H1 (cell line): ENCODE results near the gene CADM1. TPM values are rescaled to one million over a fixed set of nuclear protein-coding genes. Genes with fewer than 3 reads are reported as not detected.

Experiments
- CTCF ChIA-PET: fragments of 300-600 bp; sonication (Branson Sonifier 250); formaldehyde crosslinking; loops from one replicate; lab custom pipeline; 2021; ENCODE audit not compliant: partially characterized antibody; lab: Charles Lee
- POLR2A ChIA-PET: fragments of 300-600 bp; sonication (Branson Sonifier 250); formaldehyde crosslinking; loops from one replicate; lab custom pipeline; 2021; ENCODE audit warnings: inconsistent platforms; ENCODE audit not compliant: partially characterized antibody; lab: Charles Lee
- DNase-seq, 2 experiments: peaks; one replicate each; pipeline versions ENCODE4 v3.0.0 to v3.0.0-alpha.2; 2010 to 2022; ENCODE audit warnings: low spot score in 2 of 2, low read depth in 1 of 2, mixed read lengths in 1 of 2
- FAIRE-seq: peaks from 2 replicates; lab custom pipeline; 2011; peaks lifted over from hg19 to GRCh38; lab: Jason Lieb, UNC
- H2AFZ ChIP-seq: 2 replicates; pipeline ENCODE4 v1.8.1; 2012; ENCODE audit warnings: low read length, inconsistent platforms
- H2AK5ac ChIP-seq: 2 replicates; pipeline ENCODE4 v1.6.1; 2013; ENCODE audit warnings: low read depth, low read length
- H2BK120ac ChIP-seq: replicated peaks from 2 replicates; pipeline ENCODE3; 2013; ENCODE audit warnings: low read depth, low read length, inconsistent platforms
- H2BK12ac ChIP-seq: 2 replicates; pipeline ENCODE4 v1.6.1; 2013; ENCODE audit warnings: low read depth, low read length
- H2BK15ac ChIP-seq: 2 replicates; pipeline ENCODE4 v1.6.1; 2013; ENCODE audit warnings: low read length
- H2BK20ac ChIP-seq: 2 replicates; pipeline ENCODE4 v1.6.1; 2013; ENCODE audit warnings: low read length
- H2BK5ac ChIP-seq: 2 replicates; pipeline ENCODE4 v1.6.1; 2013; ENCODE audit warnings: low read depth, low read length
- H3K14ac ChIP-seq: 2 replicates; pipeline ENCODE4 v1.6.1; 2013; ENCODE audit warnings: inconsistent platforms; ENCODE audit not compliant: insufficient read length
- H3K18ac ChIP-seq: 2 replicates; pipeline ENCODE4 v1.6.1; 2013; ENCODE audit warnings: low read length; ENCODE audit errors: extremely low read depth
- H3K23ac ChIP-seq: 2 replicates; pipeline ENCODE4 v1.6.1; 2013; ENCODE audit warnings: inconsistent platforms; ENCODE audit not compliant: insufficient read length
- H3K23me2 ChIP-seq: 2 replicates; pipeline ENCODE4 v1.6.1; 2013; ENCODE audit warnings: low read depth, low read length
- H3K27ac ChIP-seq: 2 replicates; pipeline ENCODE4 v1.6.1; 2011; ENCODE audit warnings: low read depth, low read length, inconsistent platforms
- H3K27me3 ChIP-seq, 4 experiments: replicated peaks in 1 of 4; 1 replicate in 1 of 4; 2 replicates in 3 of 4; pipeline versions ENCODE4 v1.6.1 to v1.8.1; 2011 to 2013; ENCODE audit warnings: low read length in 3 of 4, mild to moderate bottlenecking in 3 of 4, inconsistent platforms in 2 of 4, mixed read lengths in 2 of 4, moderate library complexity in 1 of 4; ENCODE audit not compliant: control insufficient read depth in 3 of 4, insufficient read depth in 3 of 4; ENCODE audit errors: extremely low read depth in 1 of 4
- H3K36me3 ChIP-seq, 4 experiments: 2 replicates each; pipeline versions ENCODE4 v1.6.1 to v1.8.1; 2011 to 2013; ENCODE audit warnings: mild to moderate bottlenecking in 4 of 4, low read length in 3 of 4, moderate library complexity in 2 of 4, control low read depth in 1 of 4, inconsistent platforms in 1 of 4; ENCODE audit not compliant: insufficient read depth in 4 of 4, control insufficient read depth in 2 of 4
- H3K4ac ChIP-seq: replicated peaks from 2 replicates; pipeline ENCODE3; 2013; ENCODE audit warnings: low read length, low read depth, mixed read lengths, inconsistent platforms; ENCODE audit not compliant: insufficient read length
- H3K4me1 ChIP-seq, 4 experiments: replicated peaks in 1 of 4; 1 replicate in 1 of 4; 2 replicates in 3 of 4; pipeline versions ENCODE4 v1.6.1 to v1.8.1; 2011 to 2013; ENCODE audit warnings: low read length in 3 of 4, inconsistent platforms in 2 of 4, mixed read lengths in 1 of 4; ENCODE audit not compliant: insufficient read depth in 4 of 4, control insufficient read depth in 3 of 4
- H3K4me2 ChIP-seq, 2 experiments: 2 replicates each; pipeline versions ENCODE4 v1.6.1 to v1.8.1; 2011 to 2013; ENCODE audit warnings: low read depth in 2 of 2, low read length in 2 of 2, control low read depth in 1 of 2, inconsistent platforms in 1 of 2, mild to moderate bottlenecking in 1 of 2; ENCODE audit not compliant: insufficient read depth in 1 of 2
- H3K4me3 ChIP-seq, 4 experiments: fragments of 200-600, 300-600 bp in 1 of 4; sonication (generic), shearing (Covaris generic), sonication (Bioruptor Twin) in 1 of 4; 2 replicates each; pipeline versions ENCODE4 v1.5.1 to v1.8.1; 2011 to 2016; ENCODE audit warnings: low read length in 4 of 4, low read depth in 3 of 4, control low read depth in 2 of 4, inconsistent platforms in 2 of 4, mild to moderate bottlenecking in 2 of 4, mixed read lengths in 1 of 4, moderate library complexity in 1 of 4; ENCODE audit not compliant: insufficient read depth in 2 of 4; ENCODE audit errors: extremely low read depth in 1 of 4
- H3K56ac ChIP-seq: replicated peaks from 2 replicates; pipeline ENCODE3; 2013; ENCODE audit warnings: low read depth, mild to moderate bottlenecking, mixed read lengths, low read length, inconsistent platforms; ENCODE audit not compliant: insufficient read length
- H3K79me1 ChIP-seq: 2 replicates; pipeline ENCODE4 v1.6.1; 2013; ENCODE audit warnings: low read depth, low read length, control low read depth
- H3K79me2 ChIP-seq, 2 experiments: 2 replicates each; pipeline versions ENCODE4 v1.6.1 to v1.8.1; 2012 to 2013; ENCODE audit warnings: low read length in 2 of 2, mild to moderate bottlenecking in 2 of 2, inconsistent platforms in 1 of 2; ENCODE audit not compliant: insufficient read depth in 2 of 2, control insufficient read depth in 1 of 2
- H3K9ac ChIP-seq, 4 experiments: replicated peaks in 1 of 4; 1 replicate in 1 of 4; 2 replicates in 3 of 4; pipeline versions ENCODE4 v1.6.1 to v1.8.1; 2011 to 2013; ENCODE audit warnings: low read depth in 3 of 4, low read length in 3 of 4, control low read depth in 2 of 4, mild to moderate bottlenecking in 2 of 4, moderate library complexity in 2 of 4, inconsistent platforms in 1 of 4; ENCODE audit errors: extremely low read depth in 1 of 4
- H3K9me3 ChIP-seq, 2 experiments: 2 replicates each; pipeline versions ENCODE4 v1.6.1 to v1.8.1; 2012 to 2013; ENCODE audit warnings: mild to moderate bottlenecking in 2 of 2, moderate library complexity in 2 of 2, control low read depth in 1 of 2, inconsistent platforms in 1 of 2, low read depth in 1 of 2, low read length in 1 of 2, mixed read lengths in 1 of 2; ENCODE audit not compliant: insufficient read depth in 2 of 2
- H4K20me1 ChIP-seq, 2 experiments: replicated peaks in 1 of 2; 2 replicates each; pipeline versions ENCODE3 to v1.8.1; 2011 to 2013; ENCODE audit warnings: inconsistent platforms in 2 of 2, low read length in 2 of 2, mild to moderate bottlenecking in 1 of 2; ENCODE audit not compliant: insufficient read depth in 2 of 2, control insufficient read depth in 1 of 2
- H4K5ac ChIP-seq: 2 replicates; pipeline ENCODE4 v1.6.1; 2013; ENCODE audit warnings: low read length, low read depth, mixed read lengths, inconsistent platforms; ENCODE audit not compliant: insufficient read length
- H4K8ac ChIP-seq: 2 replicates; pipeline ENCODE4 v1.8.0; 2013; ENCODE audit warnings: mild to moderate bottlenecking, moderate library complexity, low read length, inconsistent platforms; ENCODE audit not compliant: insufficient read depth; ENCODE audit errors: extremely low read depth
- H4K91ac ChIP-seq: replicated peaks from 2 replicates; pipeline ENCODE3; 2013; ENCODE audit warnings: low read length, mixed read lengths, inconsistent platforms; ENCODE audit not compliant: insufficient read length
- BRCA1 ChIP-seq: IDR thresholded peaks from 2 replicates; pipeline ENCODE4 v1.6.1; 2012; ENCODE audit warnings: low read depth, low read length, improper control_type of control experiment
- CBX5 ChIP-seq: fragments of 300-800, 300-1000 bp; sonication (generic); IDR thresholded peaks from 2 replicates; pipeline ENCODE4 v1.7.1; 2016; ENCODE audit warnings: antibody characterized with exemption, low read length, low read depth
- CEBPB ChIP-seq: IDR thresholded peaks from 2 replicates; pipeline ENCODE4 v1.6.1; 2012; ENCODE audit warnings: low read depth, low read length
- CHD1 ChIP-seq: IDR thresholded peaks from 2 replicates; pipeline ENCODE4 v1.6.1; 2012; ENCODE audit warnings: low read depth, low read length, improper control_type of control experiment
- EZH2 ChIP-seq: fragments of 200-600 bp; sonication (generic); IDR thresholded peaks from 2 replicates; pipeline ENCODE4 v1.7.1; 2012; ENCODE audit warnings: low read depth, mild to moderate bottlenecking, moderate library complexity, low read length, inconsistent platforms; ENCODE audit not compliant: severe bottlenecking
- HDAC6 ChIP-seq: IDR thresholded peaks from one replicate; pipeline ENCODE4 v1.7.1; 2012; ENCODE audit warnings: low read depth, mild to moderate bottlenecking, inconsistent platforms, low read length, moderate library complexity
- JUN ChIP-seq: IDR thresholded peaks from 2 replicates; pipeline ENCODE4 v1.6.1; 2011; ENCODE audit warnings: low read depth, mild to moderate bottlenecking, improper control_type of control experiment, low read length
- KDM1A ChIP-seq: fragments of 200-600, 300-600 bp; sonication (generic); IDR thresholded peaks from 2 replicates; pipeline ENCODE4 v1.7.1; 2016; ENCODE audit warnings: mild to moderate bottlenecking, low read length, borderline replicate concordance
- PHF8 ChIP-seq: fragments of 200-600 bp; sonication (generic); conservative IDR thresholded peaks from 2 replicates; pipeline ENCODE4 v1.7.1; 2012; ENCODE audit warnings: low read depth, mild to moderate bottlenecking, inconsistent platforms, low read length, moderate library complexity
- RNF2 ChIP-seq: fragments of 200-900, 300-1000 bp; sonication (generic); IDR thresholded peaks from 2 replicates; pipeline ENCODE4 v1.7.1; 2016; ENCODE audit warnings: borderline replicate concordance, low read depth, mild to moderate bottlenecking, antibody characterized with exemption, low read length; ENCODE audit not compliant: poor library complexity, severe bottlenecking; ENCODE audit errors: missing control alignments
- RXRA ChIP-seq: IDR thresholded peaks from 2 replicates; pipeline ENCODE4 v1.6.1; 2011; ENCODE audit warnings: low read depth, mild to moderate bottlenecking, low read length, moderate library complexity; ENCODE audit not compliant: insufficient read depth
- SP4 ChIP-seq: IDR thresholded peaks from 2 replicates; pipeline ENCODE4 v1.6.1; 2012; ENCODE audit warnings: low read length, inconsistent platforms
- SUZ12 ChIP-seq: fragments of 200-600 bp; sonication (generic); IDR thresholded peaks from 2 replicates; pipeline ENCODE4 v1.6.1; 2012; ENCODE audit warnings: mild to moderate bottlenecking, inconsistent platforms, low read length, moderate library complexity, mixed read lengths
- ZNF274 ChIP-seq: IDR thresholded peaks from 2 replicates; pipeline ENCODE4 v1.7.0; 2012; ENCODE audit warnings: low read length, borderline replicate concordance; ENCODE audit errors: extremely low read depth
- WGBS, 2 experiments: shearing (Covaris generic) in 1 of 2; methylation state at CpG; one replicate each; pipeline versions ENCODE4 v1.1.6 to v1.1.7; 2013 to 2015; ENCODE audit warnings: low lambda C conversion rate in 2 of 2, mixed read lengths in 2 of 2, inconsistent platforms in 1 of 2, low coverage in 1 of 2, missing lambda C conversion rate in 1 of 2; ENCODE audit not compliant: insufficient replicate concordance in 2 of 2, insufficient coverage in 1 of 2, insufficient read length in 1 of 2; ENCODE audit errors: extremely low coverage in 1 of 2, missing lambda C conversion rate in 1 of 2; 5-methylcytosine and 5-hydroxymethylcytosine counted together
- polyA plus RNA-seq, 7 experiments: library from polyadenylated mRNA; depleted of rRNA in 3 of 7; stranded (reverse) in 5 of 7; unstranded in 2 of 7; fragments of >200 nt in 5 of 7; fragments of 200-250 nt in 2 of 7; gene quantifications; 1 replicate in 5 of 7; 2 replicates in 1 of 7; 4 replicates in 1 of 7; pipeline versions ENCODE4 v1.2.1 to v1.2.3, GENCODE V29; 2011 to 2013; ENCODE audit warnings: missing spikeins in 2 of 7, mixed read lengths in 2 of 7
- total RNA-seq: library from RNA; stranded (reverse); fragmentation: NEBNext Ultra II Directional; extraction: Animal tissue kit (Norgen Biotek cat#: 25700); gene quantifications from 2 replicates; pipeline ENCODE4 v1.2.1, GENCODE V29; 2021

Gene CADM1
- total and polyA plus RNA-seq, 2 of the 8 experiments (the other 6 are each of a cell fraction or from before 2014, with no cell fraction given) = 8.3 to 25.3 TPM

- no peak overlapping the region for H2BK20ac ChIP-seq
- no peak for FAIRE-seq
- TF ChIP-seq KDM1A (no peak), SP4 (no peak), SUZ12 (no peak), RNF2 (no peak), EZH2 (no peak), CHD1 (no peak), PHF8 (no peak), CEBPB (no peak), RXRA (no peak), JUN (no peak), HDAC6 (no peak), ZNF274 (no peak), BRCA1 (no peak), CBX5 (no peak)
Measured at GRCh38 chr11:115155320-115155719, 348.9 kb downstream of the CADM1 start.

More at GRCh38 chr11:115155320-115155719, 348.9 kb downstream of the CADM1 start:
- H3K27ac ChIP-seq = no peak overlapping the region
- H3K18ac ChIP-seq = no peak overlapping the region
- H2AFZ ChIP-seq = no peak overlapping the region
- H2BK12ac ChIP-seq = no peak overlapping the region
- H3K4me3 ChIP-seq = no peak overlapping the region
- H3K9me3 ChIP-seq = no peaks in the 10 kb centered on the region
- H3K56ac ChIP-seq = no peak overlapping the region
- no peak overlapping the region for H2BK120ac ChIP-seq
- H4K20me1 ChIP-seq = no peaks in the 10 kb centered on the region
- no peak overlapping the region for H2BK15ac ChIP-seq
- no peak overlapping the region for H3K9ac ChIP-seq
- H3K23me2 ChIP-seq = no peaks in the 10 kb centered on the region
- H3K4ac ChIP-seq = no peak overlapping the region
- H3K79me2 ChIP-seq = no peaks in the 10 kb centered on the region
- no peaks in the 10 kb centered on the region for H3K79me1 ChIP-seq
- ChIA-PET CTCF (interaction anchor here (0.6 to 1.0 kb wide), 2 partner anchors 9 to 15 kb away, joined by 3 to 5 read pairs; no protein-coding TSS in a partner anchor), POLR2A (no interaction called here)
- H3K36me3 ChIP-seq = no peaks in the 10 kb centered on the region
- no peak overlapping the region for H3K4me2 ChIP-seq
- H3K23ac ChIP-seq = no peak overlapping the region
- no peak overlapping the region for H4K91ac ChIP-seq
- no peak overlapping the region for H4K5ac ChIP-seq
- no peak overlapping the region for H3K14ac ChIP-seq
- WGBS, 2 experiments = 93% methylated on average over 6 of the region's 8 CpGs; no CpG with 5 or more reads in 1 of the 2 experiments
- no peak overlapping the region for H4K8ac ChIP-seq
- H2AK5ac ChIP-seq = no peak overlapping the region
- no peaks in the 10 kb centered on the region; a peak in 1 of 7 replicates for H3K4me1 ChIP-seq
- H2BK5ac ChIP-seq = no peak overlapping the region
- no peaks in the 10 kb centered on the region for H3K27me3 ChIP-seq
- DNase-seq = no peak
